ENCODE measurements around the gene TEF. TPM values are rescaled to one million over a fixed set of nuclear protein-coding genes. Genes with fewer than 3 reads are reported as not detected.
"Not testable (repeated sequence)": the region's sequence is repeated elsewhere in the genome, so short reads cannot be mapped to it uniquely, and the experiment has no call there.

Gene TEF
- total RNA-seq, 1 experiment from 2014 or later = 12.0 TPM

- Mint-ChIP-seq H3K4me3 (no peak overlapping the region), H3K36me3 (peaks cover 30% of the 10 kb centered on the region), H3K4me1 (0 out of 2 replicates have a peak, but pooled peaks cover under 1% of the 10 kb centered on the region), H3K9me3 (no peaks in the 10 kb centered on the region), H3K27ac (no peak overlapping the region), H3K27me3 (ENCODE audit: low read depth) (no peaks in the 10 kb centered on the region)
- no peak for TF ChIP-seq STAT6 (CRISPR knock-in tag; conservative IDR thresholded peaks at IDR 0.05; ENCODE audit: low read depth)
- TF ChIP-seq ZNF263 (CRISPR knock-in tag; IDR thresholded peaks at IDR 0.05; ENCODE audit: low read depth) = no peak
- no peak for TF ChIP-seq ZSCAN18 (CRISPR knock-in tag; IDR thresholded peaks at IDR 0.05)
- TF ChIP-seq ZBTB43 (CRISPR knock-in tag; IDR thresholded peaks at IDR 0.05) = no peak
- TF ChIP-seq ELF4 (CRISPR knock-in tag; IDR thresholded peaks at IDR 0.05; ENCODE audit: low read depth) = no peak
- TF ChIP-seq NFE2L1 (CRISPR knock-in tag; IDR thresholded peaks at IDR 0.05) = no peak
- TF ChIP-seq ATF2 (CRISPR knock-in tag; IDR thresholded peaks at IDR 0.05; ENCODE audit: borderline replicate concordance, low read depth) = no peak
- TF ChIP-seq E2F5 (CRISPR knock-in tag; IDR thresholded peaks at IDR 0.05) = no peak
- no peak for TF ChIP-seq ATF1 (CRISPR knock-in tag; IDR thresholded peaks at IDR 0.05)
- TF ChIP-seq SMAD3 (CRISPR knock-in tag; IDR thresholded peaks at IDR 0.05; ENCODE audit: borderline replicate concordance) = no peak
- no peak for TF ChIP-seq EMX1 (CRISPR knock-in tag; IDR thresholded peaks at IDR 0.05)
- no peak for TF ChIP-seq ZBTB21 (CRISPR knock-in tag; IDR thresholded peaks at IDR 0.05; ENCODE audit: borderline replicate concordance)
- TF ChIP-seq ZNF121 (CRISPR knock-in tag; IDR thresholded peaks at IDR 0.05) = no peak
- TF ChIP-seq MLX (CRISPR knock-in tag; IDR thresholded peaks at IDR 0.05) = no peak
- no peak for TF ChIP-seq ZNF425 (CRISPR knock-in tag; conservative IDR thresholded peaks at IDR 0.05)
- TF ChIP-seq E2F4 (CRISPR knock-in tag; IDR thresholded peaks at IDR 0.05; ENCODE audit: borderline replicate concordance, low read depth) = no peak
- no peak for TF ChIP-seq FOXK1 (CRISPR knock-in tag; IDR thresholded peaks at IDR 0.05)
- TF ChIP-seq CBFB (CRISPR knock-in tag; IDR thresholded peaks at IDR 0.05; ENCODE audit: low read depth) = no peak
- no peak for TF ChIP-seq ZNF317 (CRISPR knock-in tag; IDR thresholded peaks at IDR 0.05; ENCODE audit: borderline replicate concordance, low read depth)
- TF ChIP-seq FOXP1 (CRISPR knock-in tag; IDR thresholded peaks at IDR 0.05; ENCODE audit: borderline replicate concordance) = no peak
- ATAC-seq (no peak), DNase-seq (ENCODE audit: low spot score) (no peak)
- CTCF ChIA-PET = interaction anchor here (0.6 to 2.1 kb wide), 2 partner anchors 11 to 33 kb away, joined by 3 to 14 read pairs; no protein-coding TSS in a partner anchor
- POLR2A ChIA-PET = interaction anchor here (0.5 to 1.4 kb wide), 3 partner anchors 10 to 49 kb away, joined by 3 to 8 read pairs (median 6); partner anchors contain the start of gene TOB2
Measured at GRCh38 chr22:41437198-41437597, 55.5 kb downstream of the TEF start.

- ChIA-PET POLR2A (interaction anchor here (0.7 kb wide), 1 partner anchor 105 kb away, joined by 3 read pairs; no protein-coding TSS in a partner anchor), CTCF (interaction anchor here (0.7 to 0.8 kb wide), 2 partner anchors 32 to 77 kb away, joined by 3 to 4 read pairs; no protein-coding TSS in a partner anchor)
- H3K27ac Mint-ChIP-seq = not testable (repeated sequence)
Measured at GRCh38 chr22:41440511-41440910, 58.8 kb downstream of the TEF start.

More at GRCh38 chr22:41440511-41440910, 58.8 kb downstream of the TEF start:
- H3K9me3 Mint-ChIP-seq; ATAC-seq; H3K4me3 Mint-ChIP-seq; DNase-seq (ENCODE audit: low spot score); H3K27me3 Mint-ChIP-seq (ENCODE audit: low read depth): not testable (repeated sequence)
- peaks cover 48% of the 10 kb centered on the region for H3K36me3 Mint-ChIP-seq
- H3K4me1 Mint-ChIP-seq = peaks cover 14% of the 10 kb centered on the region

All from WTC11 (cell line).